GM21515 (cell line): ENCODE measurements around the gene ZDHHC6.
"Not testable (repeated sequence)": the region's sequence is repeated elsewhere in the genome, so short reads cannot be mapped to it uniquely, and the experiment has no call there.

Experiments used
- ATAC-seq: cut with Tn5 transposase; IDR thresholded peaks from one replicate; pipeline ENCODE4 v1.9.1; 2021; ENCODE audit not compliant: unreplicated experiment

ZDHHC6 gene

GRCh38 chr10:112446055-112446854 lies 459 bp downstream of the ZDHHC6 start:
- ATAC-seq, result no peak

DNA sequence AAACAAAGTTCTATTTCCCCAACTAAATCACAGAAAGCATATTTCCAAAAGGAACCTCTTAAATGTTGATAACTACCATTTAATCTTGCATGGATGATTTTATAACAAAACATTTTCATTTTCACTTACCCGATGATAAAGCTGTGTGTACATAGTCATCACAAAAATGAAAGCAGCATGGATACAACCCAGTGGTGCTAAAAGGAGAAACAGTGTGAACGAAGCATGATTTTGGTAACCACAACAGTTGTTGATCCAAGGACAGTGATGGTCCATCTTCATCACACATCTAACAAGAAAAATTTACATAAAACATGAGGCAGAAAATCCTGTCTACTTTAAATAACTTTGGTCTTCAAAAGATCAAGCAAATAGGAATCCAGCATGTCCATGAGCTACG lies 4.7 kb downstream of the ZDHHC6 start:
- no peak for ATAC-seq

DNA sequence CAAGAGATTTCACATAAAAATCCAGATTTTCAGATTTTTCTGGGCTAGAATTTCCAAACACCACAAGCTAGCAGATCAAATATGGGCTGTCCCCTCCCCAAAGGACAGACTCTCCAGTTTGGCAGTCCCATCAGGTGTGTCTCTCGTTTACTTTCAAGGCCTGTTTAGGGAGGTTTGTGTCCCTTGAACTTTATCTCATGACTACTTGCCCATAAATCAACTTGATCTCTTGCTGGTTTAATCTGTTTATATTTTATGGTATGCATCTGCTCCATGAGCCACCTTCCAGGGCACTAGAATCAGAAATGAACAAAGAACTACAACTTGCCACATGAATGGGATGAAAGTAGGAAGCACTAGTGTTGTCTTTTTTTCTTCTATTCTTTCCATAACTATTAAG lies 5.2 kb downstream of the ZDHHC6 start:
- ATAC-seq, result no peak

DNA sequence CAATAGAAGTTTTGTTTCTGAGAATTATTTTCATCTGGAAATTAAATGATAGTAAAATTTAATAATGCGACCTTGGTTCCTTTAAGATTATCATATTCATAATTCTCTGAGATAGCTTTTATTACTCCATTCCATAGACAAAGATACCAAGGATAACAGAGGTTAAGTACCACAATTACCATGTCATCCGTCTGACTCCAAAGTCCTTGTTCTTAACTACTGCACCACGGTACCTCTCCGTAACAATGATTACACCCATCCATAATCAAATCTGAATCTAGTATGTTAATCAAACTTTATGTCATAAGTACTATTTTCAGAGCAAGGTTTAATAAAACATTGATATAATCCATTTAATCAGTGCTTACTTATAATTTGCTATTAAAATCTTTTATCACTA lies 8.4 kb downstream of the ZDHHC6 start:
- no peak for ATAC-seq

DNA sequence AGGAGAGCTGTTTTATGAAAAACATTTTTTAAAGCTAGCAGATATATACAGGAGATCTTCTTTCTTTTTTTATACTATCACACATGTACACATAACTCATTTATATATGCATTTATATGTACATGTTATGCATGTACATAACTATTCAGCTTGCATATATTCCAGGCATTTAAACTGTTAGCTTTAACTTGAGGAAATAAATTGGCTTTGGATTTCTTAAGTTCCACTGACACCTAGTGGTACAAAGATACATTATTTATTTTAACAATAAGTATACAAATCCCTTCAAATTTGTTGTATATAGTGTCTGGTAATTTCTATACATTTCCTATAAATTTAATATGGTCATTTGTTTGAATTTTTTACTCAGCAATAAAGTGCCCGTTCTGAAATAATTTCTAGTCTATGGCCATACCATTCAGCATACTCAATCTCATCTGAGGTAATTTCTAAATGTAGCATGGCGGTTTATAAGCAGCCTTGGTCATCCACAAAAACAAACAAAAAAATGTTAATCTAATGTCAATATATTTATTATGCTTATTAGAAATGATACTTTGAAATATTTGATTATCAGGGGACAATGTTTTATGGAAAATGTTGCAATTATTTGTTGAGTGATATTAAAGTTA lies 11.6 kb downstream of the ZDHHC6 start:
- no peak for ATAC-seq

DNA sequence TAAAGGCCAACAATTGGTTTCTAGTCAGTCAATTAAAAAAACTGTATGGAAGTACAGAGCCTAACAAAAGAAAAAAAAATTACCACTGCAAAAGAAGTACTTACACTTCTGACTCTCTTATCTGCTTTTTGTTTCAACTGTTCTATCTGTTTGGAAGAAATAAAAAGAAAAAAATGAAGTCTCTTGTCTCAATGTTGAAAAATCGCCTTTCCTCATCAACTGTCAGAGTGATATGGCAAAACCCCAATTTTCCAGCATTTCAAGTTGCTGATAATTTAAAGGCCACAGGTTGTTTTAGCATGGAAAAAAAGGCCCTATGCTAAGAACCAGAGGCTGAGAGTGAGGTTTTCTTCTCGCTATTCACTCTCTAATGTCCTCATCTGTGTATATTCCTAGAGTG lies 13.6 kb downstream of the ZDHHC6 start:
- ATAC-seq, result no peak

GRCh38 chr10:112429654-112430230 lies 17.0 kb downstream of the ZDHHC6 start:
- ATAC-seq, result no peak

DNA sequence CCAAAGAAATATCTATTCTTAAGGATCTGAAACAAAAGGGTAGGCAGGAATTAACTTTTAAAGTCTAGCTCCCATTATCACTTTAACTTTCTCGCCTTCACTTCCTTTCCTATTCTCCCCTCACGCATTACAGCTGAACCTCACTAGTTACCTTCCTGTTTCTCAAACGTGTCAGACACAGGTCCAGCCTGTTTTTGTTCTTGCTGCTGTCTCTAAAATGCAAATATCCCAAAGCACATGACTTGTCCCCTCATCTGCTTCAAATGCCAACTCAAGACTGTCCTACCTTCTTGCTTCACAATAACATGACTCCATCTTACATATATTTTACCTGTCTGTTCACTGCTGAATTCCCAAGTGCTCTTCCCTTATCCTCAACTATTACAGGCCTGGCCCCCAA lies 17.6 kb downstream of the ZDHHC6 start:
- no peak for ATAC-seq

DNA sequence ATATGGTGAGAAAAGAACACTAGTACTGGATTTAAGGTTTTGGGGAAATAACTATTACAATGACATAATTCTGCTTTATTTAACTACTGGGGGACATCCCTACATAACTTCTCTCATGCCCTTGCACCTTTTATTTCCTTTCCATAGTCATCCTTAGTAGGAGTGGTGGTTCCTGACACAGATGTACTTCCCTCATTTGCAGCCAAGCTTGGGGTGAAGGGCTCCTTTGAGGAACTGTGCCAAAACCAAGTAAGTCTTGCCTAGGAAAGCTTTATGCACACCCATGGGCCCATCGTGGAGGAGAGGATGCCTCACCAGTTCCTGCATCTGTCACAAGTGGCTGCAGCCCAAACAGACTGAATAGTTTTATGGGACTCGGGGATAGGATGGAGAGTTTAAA lies 20.6 kb downstream of the ZDHHC6 start:
- no peak for ATAC-seq

GRCh38 chr10:112424651-112425050 lies 22.1 kb downstream of the ZDHHC6 start:
- no peak for ATAC-seq

DNA sequence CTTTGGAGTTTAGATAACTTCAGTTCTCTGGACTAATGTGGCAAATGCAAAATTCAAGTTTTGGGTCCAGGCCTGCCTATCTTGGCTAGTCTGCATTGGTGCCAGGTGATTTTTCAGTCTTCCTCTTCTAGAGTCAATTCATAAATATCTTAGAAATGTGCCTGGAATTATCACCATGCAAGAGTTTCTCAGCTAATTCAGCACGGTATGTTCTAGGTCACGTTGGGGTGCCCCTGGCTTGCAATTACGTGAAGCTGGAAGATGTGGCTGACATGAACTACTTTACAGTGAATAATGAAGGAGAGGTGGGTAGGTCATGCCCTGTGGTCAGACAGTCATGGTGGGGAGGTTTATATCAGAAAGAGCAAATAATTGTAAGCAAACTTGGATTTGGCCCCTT lies 25.0 kb downstream of the ZDHHC6 start:
- ATAC-seq, result no peak

- ATAC-seq, result no peak
These were observed 34.0 kb downstream of the ZDHHC6 start for GRCh38 chr10:112412696-112413095.

DNA sequence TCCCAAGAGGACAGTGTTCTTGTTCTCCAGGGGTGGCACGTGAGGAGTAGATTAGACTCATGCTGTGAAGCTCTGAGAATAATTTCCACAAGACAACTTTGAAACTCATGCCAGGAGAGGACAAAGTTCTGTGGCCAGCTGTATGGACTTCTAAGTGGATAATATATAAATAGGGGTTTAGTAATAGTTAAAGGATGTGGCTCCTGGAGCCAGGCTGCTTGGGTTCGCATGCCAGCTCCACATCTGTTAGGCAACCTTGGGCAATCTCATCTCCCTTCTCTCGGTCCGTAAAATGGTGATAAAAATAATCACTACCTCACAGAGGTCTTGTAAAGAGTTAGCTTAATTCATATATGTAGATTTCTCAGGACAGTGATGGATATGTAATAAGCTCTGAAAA lies 37.0 kb downstream of the ZDHHC6 start:
- ATAC-seq, result no peak

DNA sequence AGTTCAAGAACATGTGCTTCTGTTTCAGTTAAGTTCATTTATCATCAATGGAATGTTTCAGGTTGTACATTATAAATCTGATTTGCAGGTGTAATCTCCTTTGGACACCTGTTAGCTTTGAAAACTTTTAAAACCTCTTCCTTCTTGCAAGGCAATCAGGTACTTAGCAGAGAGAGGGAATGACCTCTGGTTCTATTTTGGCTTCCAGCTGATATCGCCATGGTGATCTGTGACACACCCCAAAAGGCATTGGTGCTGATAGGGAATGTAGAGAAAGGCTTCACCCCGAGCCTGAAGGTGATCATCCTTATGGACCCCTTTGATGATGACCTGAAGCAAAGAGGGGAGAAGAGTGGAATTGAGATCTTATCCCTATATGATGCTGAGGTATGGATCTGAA lies 37.4 kb downstream of the ZDHHC6 start:
- no peak for ATAC-seq

DNA sequence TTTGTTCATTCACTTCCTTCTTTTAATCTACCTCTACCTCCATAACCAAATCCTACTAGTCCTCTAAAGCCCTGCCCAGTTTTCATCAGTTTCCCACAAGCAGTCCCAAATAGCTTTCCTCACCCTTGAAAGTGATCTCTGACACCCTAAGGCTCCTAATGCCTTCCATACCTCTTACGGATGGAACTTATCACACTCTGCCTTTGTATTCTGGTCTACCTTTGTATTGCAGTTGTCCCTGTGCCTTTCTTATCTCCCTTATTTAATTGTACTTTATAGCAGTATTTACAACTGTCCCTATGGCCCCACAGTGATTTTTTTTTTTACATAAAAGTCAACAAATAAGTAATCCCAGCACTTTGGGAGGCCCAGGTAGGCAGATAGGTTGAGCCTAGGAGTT lies 39.0 kb downstream of the ZDHHC6 start:
- no peak for ATAC-seq

DNA sequence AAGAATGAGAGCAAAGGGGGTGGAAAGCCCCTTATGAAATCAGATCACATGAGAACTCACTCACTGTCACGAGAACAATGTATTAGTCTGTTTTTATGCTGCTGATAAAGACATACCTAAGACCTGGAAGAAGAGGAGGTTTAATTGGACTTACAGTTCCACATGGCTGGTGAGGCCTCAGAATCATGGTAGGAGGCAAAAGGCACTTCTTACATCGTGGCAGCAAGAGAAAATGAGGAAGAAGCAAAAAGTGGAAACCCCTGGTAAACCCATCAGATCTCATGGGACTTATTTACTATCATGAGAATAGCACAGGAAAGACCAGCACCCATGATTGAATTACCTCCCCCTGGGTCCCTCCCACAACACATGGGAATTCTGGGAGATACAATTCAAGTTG lies 39.9 kb downstream of the ZDHHC6 start:
- ATAC-seq, result not testable (repeated sequence)

DNA sequence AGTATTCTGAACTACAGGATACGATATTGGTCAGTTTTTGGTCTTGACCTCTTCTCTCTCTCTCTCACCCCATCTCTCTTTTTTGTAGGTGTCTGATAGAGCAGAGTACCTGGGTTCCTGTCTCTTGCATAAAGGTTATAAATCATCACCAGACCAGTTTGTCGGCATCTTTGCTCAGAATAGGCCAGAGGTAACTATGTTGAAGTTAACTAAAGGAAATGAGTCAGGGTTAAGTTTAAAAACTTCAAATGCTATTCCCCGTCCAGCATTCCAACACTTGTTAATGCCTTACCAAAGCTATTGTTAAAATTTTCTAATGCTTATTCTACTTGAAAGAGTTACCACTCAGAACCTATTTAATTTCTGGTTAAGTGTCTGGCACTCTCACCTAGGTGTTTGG lies 42.1 kb downstream of the ZDHHC6 start:
- no peak for ATAC-seq

GRCh38 chr10:112402917-112403316 lies 43.8 kb downstream of the ZDHHC6 start:
- no peak for ATAC-seq

DNA sequence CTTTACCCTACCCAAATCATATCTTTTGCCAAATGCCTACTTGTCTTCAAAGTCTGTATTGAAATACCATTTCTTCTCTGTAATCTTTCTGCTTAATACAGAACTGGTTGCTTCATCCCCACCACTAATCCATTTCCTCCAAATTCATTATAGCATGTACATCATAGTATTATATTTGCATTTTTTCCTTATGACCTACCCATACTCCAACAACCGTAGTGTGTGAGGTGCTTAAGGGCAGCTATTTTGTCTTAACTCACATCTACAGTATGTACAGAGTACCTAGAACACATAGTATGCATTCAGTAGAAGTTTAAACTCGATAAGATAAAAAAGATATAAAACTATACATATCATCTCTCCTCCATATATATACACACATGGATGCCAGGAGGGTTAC lies 49.1 kb downstream of the ZDHHC6 start:
- ATAC-seq, result no peak

DNA sequence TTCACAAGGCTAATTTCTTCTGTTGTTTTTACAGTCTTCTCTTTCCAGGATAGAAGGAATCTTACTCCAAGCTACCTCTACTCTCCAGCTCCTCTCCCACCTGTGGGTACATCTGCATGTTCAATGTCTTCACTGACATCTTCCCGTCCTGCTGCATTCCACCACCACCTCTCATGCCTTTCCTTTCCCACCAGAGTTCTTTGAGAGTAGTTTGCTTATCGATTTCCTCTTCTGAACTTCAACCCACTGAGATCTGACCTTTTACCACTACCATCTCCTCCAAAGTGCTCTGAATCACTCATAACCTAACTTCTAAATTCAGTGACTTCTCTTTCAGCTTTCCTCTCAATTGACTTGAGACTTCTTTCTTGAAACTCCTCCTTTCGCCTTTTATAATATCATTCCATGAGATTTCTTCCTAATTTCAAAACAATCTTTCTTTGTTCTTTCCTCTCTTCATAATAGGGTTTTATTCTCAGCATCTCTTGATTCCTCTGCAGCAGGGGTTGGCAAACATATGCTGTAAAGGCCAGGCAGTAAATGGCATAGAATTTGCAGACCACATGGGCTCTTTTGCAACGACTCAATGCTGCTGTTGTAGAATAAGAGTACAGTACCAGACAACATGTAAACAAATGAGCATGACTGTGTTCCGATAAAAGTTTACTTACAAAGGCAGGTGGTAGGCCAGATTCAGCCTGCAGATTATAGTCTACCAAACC lies 50.7 kb downstream of the ZDHHC6 start:
- ATAC-seq, result no peak

GRCh38 chr10:112394475-112394875 lies 52.2 kb downstream of the ZDHHC6 start:
- ATAC-seq, result no peak

DNA sequence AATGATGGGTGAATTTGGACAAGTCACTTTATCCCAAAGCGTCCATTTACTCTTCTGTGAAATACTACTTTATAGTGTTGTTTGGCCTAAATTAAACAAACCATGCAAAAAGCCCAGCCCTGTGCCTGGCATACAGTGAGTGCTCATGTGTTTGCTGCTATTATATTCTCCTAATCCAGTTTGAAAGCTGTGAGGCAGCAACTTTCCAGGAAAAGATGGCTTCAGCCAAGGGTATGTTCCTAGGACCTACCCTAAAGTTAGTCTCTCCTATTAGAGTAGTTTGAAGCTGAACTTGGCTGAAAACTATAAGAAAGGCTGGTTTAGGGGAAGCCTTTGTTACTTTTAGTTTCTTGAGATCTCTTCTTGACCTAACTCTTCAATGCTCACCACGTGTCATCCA lies 52.9 kb downstream of the ZDHHC6 start:
- no peak for ATAC-seq
